Esophagus squamous epithelium (tissue), 5 donors: ENCODE measurements around the gene FLNA. TPM values are rescaled to one million over a fixed set of nuclear protein-coding genes. Genes with fewer than 3 reads are reported as not detected.

Experiments
- DNase-seq: peaks from one replicate; lab custom pipeline; 2025; lab: John Stamatoyannopoulos, UW
- H3K27ac ChIP-seq, 4 donors: fragments of 200-600 bp; sonication (generic); one replicate each; pipeline ENCODE4 v1.5.1; 2016 to 2019; ENCODE audit warnings: mild to moderate bottlenecking in 1 of 4
- H3K27me3 ChIP-seq, 4 donors: fragments of 200-600 bp; sonication (generic); 1 replicate in 3 of 4; 2 replicates in 1 of 4; pipeline versions ENCODE4 v1.5.1 to v1.6.0; 2017 to 2021; ENCODE audit warnings: antibody characterized with exemption in 1 of 4
- H3K36me3 ChIP-seq, 3 donors: fragments of 200-600 bp; sonication (generic); one replicate each; pipeline ENCODE4 v1.5.1; 2016 to 2019
- H3K4me1 ChIP-seq, 3 donors: fragments of 200-600 bp; sonication (generic); one replicate each; pipeline ENCODE4 v1.5.1; 2017 to 2019
- H3K4me3 ChIP-seq, 4 donors: fragments of 200-600 bp; sonication (generic); 1 replicate in 3 of 4; 2 replicates in 1 of 4; pipeline ENCODE4 v1.5.1; 2016 to 2019; ENCODE audit warnings: mild to moderate bottlenecking in 2 of 4, moderate library complexity in 1 of 4
- H3K9me3 ChIP-seq, 3 donors: fragments of 200-600 bp; sonication (generic); one replicate each; pipeline ENCODE4 v1.5.1; 2016 to 2019
- CTCF ChIP-seq, 6 experiments: fragments of 450-650 bp in 4 of 6; fragments of 200-600 bp in 2 of 6; sonication (generic) in 2 of 6; IDR thresholded peaks; one replicate each; pipeline ENCODE4 v1.5.1; 2016 to 2019; ENCODE audit warnings: antibody characterized with exemption in 6 of 6, mild to moderate bottlenecking in 4 of 6, moderate library complexity in 4 of 6
- POLR2A ChIP-seq, 4 donors: fragments of 450-650 bp; IDR thresholded peaks; one replicate each; pipeline ENCODE4 v1.6.1; 2017; ENCODE audit warnings: antibody characterized with exemption in 4 of 4, mild to moderate bottlenecking in 4 of 4, moderate library complexity in 3 of 4
- WGBS, 2 donors: methylation state at CpG; one replicate each; pipeline ENCODE4 v1.1.5; 2018; 5-methylcytosine and 5-hydroxymethylcytosine counted together
- intact Hi-C: fragments of 100-400 bp; cut with DNase I; formaldehyde crosslinking; loops from one replicate; pipeline ENCODE4 v1.15.0; 2022
- total RNA-seq, 4 donors: library from RNA; depleted of rRNA; stranded (reverse); fragments of >200 nt; gene quantifications; one replicate each; pipeline ENCODE4 v1.1.0, GENCODE V29; 2016
- donor health status: DM: yes; HTN: yes; CAD: no.

The FLNA gene
- total RNA-seq, 4 donors from 2014 or later = 290 to 1,242 (median 582) TPM

GRCh38 chrX:154356596-154356995 lies 17.8 kb downstream of the FLNA start:
- H3K36me3 ChIP-seq = peaks cover 37 to 96% (median 58%) of the 10 kb centered on the region in 3 donors
- TF ChIP-seq POLR2A (IDR thresholded peaks at IDR 0.05) = no peak
- TF ChIP-seq CTCF (IDR thresholded peaks at IDR 0.05) = no peak
- H3K4me3 ChIP-seq = no peak overlapping the region
- H3K9me3 ChIP-seq = no peaks in the 10 kb centered on the region
- H3K27ac ChIP-seq = peak overlapping the region in 2 of 4 donors; percentile 11 to 17
- WGBS, 2 donors = no CpG with 5 or more reads among the region's 13 CpGs
- no peak for DNase-seq
- peaks cover 0 to 26% (median 0%) of the 10 kb centered on the region in 3 donors for H3K4me1 ChIP-seq
- intact Hi-C loops = no loop called here
- no peaks in the 10 kb centered on the region for H3K27me3 ChIP-seq

GRCh38 chrX:154355776-154356140 lies 18.7 kb downstream of the FLNA start:
- no peak overlapping the region for H3K4me3 ChIP-seq
- H3K4me1 ChIP-seq = peaks cover 0 to 33% (median 0%) of the 10 kb centered on the region in 3 donors
- intact Hi-C loops = no loop called here
- H3K27ac ChIP-seq = peak overlapping the region in 2 of 4 donors; percentile 17 to 32
- H3K36me3 ChIP-seq = peaks cover 37 to 99% (median 52%) of the 10 kb centered on the region in 3 donors
- DNase-seq = no peak
- no peak for TF ChIP-seq POLR2A (IDR thresholded peaks at IDR 0.05)
- no peak for TF ChIP-seq CTCF (IDR thresholded peaks at IDR 0.05)
- 67% methylated on average over 5 of the region's 12 CpGs; no CpG with 5 or more reads in 1 of the 2 donors for WGBS, 2 donors
- no peaks in the 10 kb centered on the region for H3K9me3 ChIP-seq
- H3K27me3 ChIP-seq = no peaks in the 10 kb centered on the region

GRCh38 chrX:154355094-154355775 lies 19.2 kb downstream of the FLNA start:
- peak overlapping the region in 2 of 4 donors; percentile 17 to 32 for H3K27ac ChIP-seq
- intact Hi-C loops = no loop called here

GRCh38 chrX:154354516-154354915 lies 19.9 kb downstream of the FLNA start:
- Histone ChIP-seq H3K27ac (peak overlapping the region in 2 of 4 donors; percentile 32 to 33), H3K9me3 (no peaks in the 10 kb centered on the region), H3K27me3 (no peaks in the 10 kb centered on the region), H3K4me1 (peaks cover 0 to 33% (median 0%) of the 10 kb centered on the region in 3 donors), H3K4me3 (no peak overlapping the region), H3K36me3 (peaks cover 29 to 100% (median 46%) of the 10 kb centered on the region in 3 donors)
- no peak for DNase-seq
- intact Hi-C loops = no loop called here
- 81% methylated on average over 8 of the region's 13 CpGs; no CpG with 5 or more reads in 1 of the 2 donors for WGBS, 2 donors
- TF ChIP-seq POLR2A (IDR thresholded peaks at IDR 0.05) = no peak

More at GRCh38 chrX:154355094-154355775, 19.2 kb downstream of the FLNA start:
- Histone ChIP-seq H3K4me3 (no peak overlapping the region), H3K36me3 (peaks cover 36 to 100% (median 52%) of the 10 kb centered on the region in 3 donors), H3K27me3 (no peaks in the 10 kb centered on the region), H3K9me3 (no peaks in the 10 kb centered on the region), H3K4me1 (peaks cover 0 to 33% (median 0%) of the 10 kb centered on the region in 3 donors)
- TF ChIP-seq CTCF (IDR thresholded peaks at IDR 0.05) = no peak
- no peak for TF ChIP-seq POLR2A (IDR thresholded peaks at IDR 0.05)
- WGBS, 2 donors = 70 to 78% methylated on average over 7 of the region's 30 CpGs
- DNase-seq = no peak

DNA sequence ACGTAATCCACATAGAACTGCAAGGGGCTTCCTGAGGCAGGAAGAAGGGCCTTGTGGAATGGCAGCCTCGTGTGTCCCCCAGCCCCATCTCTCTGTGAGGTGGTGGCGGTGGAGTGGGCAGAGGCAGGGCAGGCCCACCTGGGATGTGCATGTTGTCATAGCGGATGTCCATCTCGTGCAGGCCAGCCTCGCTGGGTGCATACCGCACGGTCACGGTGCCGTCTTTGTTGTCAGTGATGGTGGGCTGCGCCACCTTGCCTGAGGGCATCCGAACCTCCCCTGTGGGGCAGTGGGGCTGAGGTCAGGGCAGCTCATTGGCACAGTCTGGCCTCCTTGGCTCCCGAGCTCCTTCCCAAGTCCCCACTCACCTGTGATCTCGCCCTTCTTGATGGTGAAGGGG lies 20.4 kb downstream of the FLNA start:
- no peak for DNase-seq
- peaks cover 0 to 30% (median 0%) of the 10 kb centered on the region in 3 donors for H3K4me1 ChIP-seq
- peaks cover 24 to 100% (median 43%) of the 10 kb centered on the region in 3 donors for H3K36me3 ChIP-seq
- TF ChIP-seq POLR2A (IDR thresholded peaks at IDR 0.05) = no peak
- no peak for TF ChIP-seq CTCF (IDR thresholded peaks at IDR 0.05)
- peak overlapping the region in 2 of 4 donors; percentile 32 to 33 for H3K27ac ChIP-seq
- WGBS, 2 donors = no CpG with 5 or more reads among the region's 14 CpGs
- H3K4me3 ChIP-seq = no peak overlapping the region
- no peaks in the 10 kb centered on the region for H3K27me3 ChIP-seq
- H3K9me3 ChIP-seq = no peaks in the 10 kb centered on the region
- intact Hi-C loops = no loop called here
